SK-N-SH treated with all-trans-retinoic acid at 6 μM for 48 hours (cell line): ENCODE data around the gene CTSH.

ENCODE experiments used
- ATAC-seq: fragments of 200-7000 bp; cut with Tn5 transposase; 3 replicates; pipeline ENCODE4 v1.9.1; 2020; ENCODE audit warnings: mild to moderate bottlenecking, moderate library complexity
- ARNTL ChIP-seq: fragments of 450-650 bp; formaldehyde crosslinking; IDR thresholded peaks from 2 replicates; pipeline ENCODE4 v1.5.0; 2020; ENCODE audit warnings: low read depth, mild to moderate bottlenecking, moderate library complexity, borderline replicate concordance
- BACH2 ChIP-seq: fragments of 250-450 bp; sonication (Bioruptor Pico); IDR thresholded peaks from 2 replicates; pipeline ENCODE4 v1.9.0; 2021; ENCODE audit warnings: mild to moderate bottlenecking, borderline replicate concordance
- CREB5 ChIP-seq: fragments of 250-450 bp; sonication (Bioruptor Pico); IDR thresholded peaks from 2 replicates; pipeline ENCODE4 v1.5.1; 2020; ENCODE audit warnings: low read depth, mild to moderate bottlenecking, moderate library complexity
- CSRNP3 ChIP-seq: fragments of 250-450 bp; sonication (Bioruptor Pico); IDR thresholded peaks from 2 replicates; pipeline ENCODE4 v1.5.1; 2021; ENCODE audit warnings: mild to moderate bottlenecking, moderate library complexity
- ESRRG ChIP-seq: fragments of 250-450 bp; sonication (Bioruptor Pico); IDR thresholded peaks from 2 replicates; pipeline ENCODE4 v1.6.1; 2021; ENCODE audit warnings: mild to moderate bottlenecking
- GLIS3 ChIP-seq: fragments of 250-450 bp; sonication (Bioruptor Pico); IDR thresholded peaks from 2 replicates; pipeline ENCODE4 v1.5.0; 2020; ENCODE audit warnings: mild to moderate bottlenecking, moderate library complexity
- ISL1 ChIP-seq: fragments of 250-450 bp; sonication (Bioruptor Pico); IDR thresholded peaks from 2 replicates; pipeline ENCODE4 v2.1.2; 2022; ENCODE audit warnings: mild to moderate bottlenecking, moderate library complexity
- OSR1 ChIP-seq: fragments of 250-450 bp; sonication (Bioruptor Pico); IDR thresholded peaks from 2 replicates; pipeline ENCODE4 v1.8.0; 2022; ENCODE audit warnings: moderate library complexity, mild to moderate bottlenecking, inconsistent platforms
- PATZ1 ChIP-seq: fragments of 250-450 bp; sonication (Bioruptor Pico); IDR thresholded peaks from 2 replicates; pipeline ENCODE4 v1.8.0; 2020; ENCODE audit warnings: mild to moderate bottlenecking, moderate library complexity, borderline replicate concordance
- POU6F1 ChIP-seq: fragments of 250-450 bp; sonication (Bioruptor Pico); IDR thresholded peaks from 2 replicates; pipeline ENCODE4 v1.8.0; 2021; ENCODE audit warnings: low read depth, mild to moderate bottlenecking, moderate library complexity, borderline replicate concordance
- SNAI2 ChIP-seq: fragments of 250-450 bp; sonication (Bioruptor Pico); IDR thresholded peaks from 2 replicates; pipeline ENCODE4 v1.5.0; 2020; ENCODE audit warnings: mild to moderate bottlenecking, moderate library complexity
- TOX ChIP-seq: fragments of 250-450 bp; sonication (Bioruptor Pico); IDR thresholded peaks from 2 replicates; pipeline ENCODE4 v1.8.0; 2021; ENCODE audit warnings: mild to moderate bottlenecking, moderate library complexity, borderline replicate concordance
- ZFP3 ChIP-seq: fragments of 250-450 bp; sonication (Bioruptor Pico); IDR thresholded peaks from 2 replicates; pipeline ENCODE4 v1.5.0; 2020; ENCODE audit warnings: mild to moderate bottlenecking, moderate library complexity
- ZFP30 ChIP-seq: fragments of 450-650 bp; formaldehyde crosslinking; IDR thresholded peaks from 2 replicates; pipeline ENCODE4 v1.5.0; 2022; ENCODE audit warnings: mild to moderate bottlenecking, moderate library complexity
- ZNF565 ChIP-seq: fragments of 450-650 bp; formaldehyde crosslinking; conservative IDR thresholded peaks from 2 replicates; pipeline ENCODE4 v1.5.0; 2020; ENCODE audit warnings: low read depth, mild to moderate bottlenecking, moderate library complexity
- ZNF70 ChIP-seq: fragments of 450-650 bp; formaldehyde crosslinking; IDR thresholded peaks from 2 replicates; pipeline ENCODE4 v1.5.0; 2020; ENCODE audit warnings: mild to moderate bottlenecking, moderate library complexity
- ZNF8 ChIP-seq: fragments of 450-650 bp; formaldehyde crosslinking; IDR thresholded peaks from 2 replicates; pipeline ENCODE4 v1.5.0; 2020; ENCODE audit warnings: mild to moderate bottlenecking, moderate library complexity

Gene CTSH

GRCh38 chr15:78987556-78988360, 42.9 kb upstream of the CTSH start (continued):
- TF ChIP-seq CREB5 (CRISPR knock-in tag) = no peak
- TF ChIP-seq ZFP30 (CRISPR knock-in tag) = no peak
- TF ChIP-seq GLIS3 (CRISPR knock-in tag) = no peak
- TF ChIP-seq POU6F1 (CRISPR knock-in tag) = no peak
- TF ChIP-seq SNAI2 (CRISPR knock-in tag) = no peak
- TF ChIP-seq ZNF70 (CRISPR knock-in tag) = no peak
- TF ChIP-seq PATZ1 = no peak

- no peak for ATAC-seq
- no peak for TF ChIP-seq ARNTL (CRISPR knock-in tag)
- TF ChIP-seq CSRNP3 (CRISPR knock-in tag) = no peak
- TF ChIP-seq ZNF8 (CRISPR knock-in tag) = no peak
- TF ChIP-seq PATZ1 = no peak
- no peak for TF ChIP-seq TOX
- no peak for TF ChIP-seq ZFP30 (CRISPR knock-in tag)
- TF ChIP-seq OSR1 (CRISPR knock-in tag) = no peak
- TF ChIP-seq ZNF565 (CRISPR knock-in tag) = no peak
- TF ChIP-seq SNAI2 (CRISPR knock-in tag) = no peak
These were observed 41.1 kb upstream of the CTSH start for GRCh38 chr15:78985859-78986475.

- no peak for ATAC-seq
- no peak for TF ChIP-seq BACH2 (CRISPR knock-in tag)
- no peak for TF ChIP-seq CREB5 (CRISPR knock-in tag)
- no peak for TF ChIP-seq ZFP3 (CRISPR knock-in tag)
- no peak for TF ChIP-seq ZNF8 (CRISPR knock-in tag)
- TF ChIP-seq ISL1 (CRISPR knock-in tag) = no peak
- TF ChIP-seq ARNTL (CRISPR knock-in tag) = no peak
- no peak for TF ChIP-seq ESRRG (CRISPR knock-in tag)
These were observed 39.2 kb upstream of the CTSH start for GRCh38 chr15:78984041-78984440.
